Panc1 (cell line): ENCODE data around the gene THTPA. TPM values are rescaled to one million over a fixed set of nuclear protein-coding genes. Genes with fewer than 3 reads are reported as not detected.
"Not testable (repeated sequence)": the region's sequence is repeated elsewhere in the genome, so short reads cannot be mapped to it uniquely, and the experiment has no call there.

Experiments used
- ATAC-seq: fragments of 200-7000 bp; cut with Tn5 transposase; 2 replicates; pipeline ENCODE4 v1.9.1; 2020; ENCODE audit warnings: mild to moderate bottlenecking, moderate library complexity
- BruUV-seq: library from RNA; stranded (reverse); fragments of 400-500 nt; replicated peaks from 2 replicates; lab custom pipeline; 2021; lab: Mats Ljungman, UMichigan
- CTCF ChIA-PET: fragments of 300-600 bp; sonication (Branson Sonifier 250); formaldehyde crosslinking; loops from one replicate; lab custom pipeline; 2022; ENCODE audit warnings: antibody characterized with exemption; lab: Charles Lee
- POLR2A ChIA-PET: fragments of 300-600 bp; sonication (Branson Sonifier 250); formaldehyde crosslinking; loops from one replicate; lab custom pipeline; 2022; ENCODE audit warnings: antibody characterized with exemption; lab: Charles Lee
- DNase-seq: peaks from one replicate; pipeline ENCODE4 v3.0.0-alpha.2; 2010; ENCODE audit warnings: low read depth, low spot score
- H3K27ac ChIP-seq: 2 replicates; pipeline ENCODE4 v1.5.1; 2011; ENCODE audit warnings: mild to moderate bottlenecking, low read length, inconsistent platforms
- H3K27me3 ChIP-seq: fragments of 200-500 bp; sonication (Bioruptor generic); 2 replicates; pipeline ENCODE4 v1.6.0; 2014; ENCODE audit warnings: low read length, inconsistent platforms; ENCODE audit not compliant: control insufficient read depth, insufficient read depth
- H3K36me3 ChIP-seq: fragments of 200-500 bp; sonication (Bioruptor generic); 2 replicates; pipeline ENCODE4 v1.5.1; 2014; ENCODE audit warnings: inconsistent platforms, mild to moderate bottlenecking, low read length, moderate library complexity; ENCODE audit not compliant: control insufficient read depth, insufficient read depth
- H3K4me1 ChIP-seq: 2 replicates; pipeline ENCODE4 v1.5.1; 2011; ENCODE audit warnings: inconsistent platforms, mild to moderate bottlenecking, low read length, moderate library complexity; ENCODE audit not compliant: control insufficient read depth, insufficient read depth
- H3K4me3 ChIP-seq, 2 experiments: 2 replicates each; pipeline ENCODE4 v1.5.1; 2011 to 2012; ENCODE audit warnings: low read depth in 2 of 2, low read length in 2 of 2, mild to moderate bottlenecking in 2 of 2, inconsistent platforms in 1 of 2, moderate library complexity in 1 of 2
- H3K9me3 ChIP-seq: fragments of 200-500 bp; sonication (Bioruptor generic); 2 replicates; pipeline ENCODE4 v1.5.1; 2014; ENCODE audit warnings: low read depth, mild to moderate bottlenecking, inconsistent platforms, low read length, moderate library complexity; ENCODE audit not compliant: control insufficient read depth, insufficient read depth
- POLR2AphosphoS5 ChIP-seq: IDR thresholded peaks from 2 replicates; pipeline ENCODE4 v1.6.1; 2012; ENCODE audit warnings: mild to moderate bottlenecking, low read depth, low read length, moderate library complexity
- SIN3A ChIP-seq: IDR thresholded peaks from 2 replicates; pipeline ENCODE4 v1.6.1; 2012; ENCODE audit warnings: low read depth, mild to moderate bottlenecking, low read length, moderate library complexity, borderline replicate concordance; ENCODE audit not compliant: insufficient read depth
- TCF7L2 ChIP-seq: IDR thresholded peaks from 2 replicates; pipeline ENCODE4 v1.6.1; 2011; ENCODE audit warnings: mild to moderate bottlenecking, low read depth, low read length, inconsistent platforms
- in situ Hi-C: cut with HindIII; loops from 2 replicates; pipeline ENCODE4 v1.10.0; 2016; ENCODE audit warnings: low sequenced_read_pairs, low pct_unique_long_range_greater_than_20kb
- intact Hi-C: fragments of 100-400 bp; cut with micrococcal nuclease; formaldehyde crosslinking; loops from one replicate; pipeline ENCODE4 v1.10.0; 2022; ENCODE audit not compliant: unreplicated experiment
- total RNA-seq: library from RNA; stranded (reverse); gene quantifications from one replicate; pipeline ENCODE4 v1.2.1, GENCODE V29; 2021; ENCODE audit not compliant: unreplicated experiment
- TF ChIP-seq, protein P1 (sequence below), 2 experiments: IDR thresholded peaks; 2 replicates each; pipeline ENCODE4 v1.6.1; 2011 to 2012; ENCODE audit warnings: low read depth in 2 of 2, control low read depth in 1 of 2, low read length in 1 of 2, mild to moderate bottlenecking in 1 of 2, moderate library complexity in 1 of 2; ENCODE audit not compliant: insufficient read depth in 1 of 2
- TF ChIP-seq, protein P2 (sequence below): fragments of 450-650 bp; IDR thresholded peaks from 2 replicates; pipeline ENCODE4 v1.5.1; 2017; ENCODE audit warnings: mild to moderate bottlenecking

The THTPA gene
- total RNA-seq, 1 experiment from 2014 or later, result 13.3 TPM

DNA sequence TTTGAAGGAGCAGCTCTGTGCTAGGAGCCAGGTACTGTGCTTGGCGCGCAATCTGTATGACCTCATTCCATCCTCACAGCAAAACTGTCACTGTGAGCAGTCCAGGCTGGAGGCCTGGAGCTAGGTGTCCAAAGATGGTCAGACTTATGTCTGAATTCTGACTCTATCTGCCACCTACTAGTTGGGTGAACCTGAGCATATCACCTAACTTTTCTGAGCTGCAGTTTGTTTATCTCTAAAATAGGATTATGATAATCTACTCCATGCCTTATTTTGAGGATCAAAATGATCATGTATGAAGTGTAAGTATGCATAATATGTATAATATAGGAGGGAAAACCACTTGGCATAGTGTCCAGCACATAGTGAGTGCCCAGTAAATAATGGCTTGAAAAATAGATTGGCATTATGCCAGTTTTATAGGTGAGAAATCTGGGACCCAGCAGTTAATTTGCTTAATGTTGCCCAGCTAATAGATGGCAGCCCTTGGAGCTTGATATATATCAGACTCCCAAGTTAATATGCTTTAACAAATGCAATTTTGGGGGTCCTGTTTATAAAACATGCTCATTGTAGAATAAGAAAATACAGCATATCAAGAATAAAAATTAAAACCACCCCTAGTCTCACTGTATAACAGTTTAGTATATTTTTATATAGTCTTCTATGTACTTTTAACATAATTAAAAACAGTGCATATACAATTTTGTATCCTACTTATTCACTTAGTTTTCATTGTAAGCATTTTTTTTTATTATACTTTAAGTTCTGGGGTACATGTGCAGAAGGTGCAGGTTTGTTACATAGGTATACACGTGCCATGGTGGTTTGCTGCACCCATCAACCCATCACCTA lies 27.1 kb downstream of the THTPA start:
- ATAC-seq, result no peak
- H3K36me3 ChIP-seq, result no peaks in the 10 kb centered on the region
- POLR2A ChIA-PET, result no interaction called here

DNA sequence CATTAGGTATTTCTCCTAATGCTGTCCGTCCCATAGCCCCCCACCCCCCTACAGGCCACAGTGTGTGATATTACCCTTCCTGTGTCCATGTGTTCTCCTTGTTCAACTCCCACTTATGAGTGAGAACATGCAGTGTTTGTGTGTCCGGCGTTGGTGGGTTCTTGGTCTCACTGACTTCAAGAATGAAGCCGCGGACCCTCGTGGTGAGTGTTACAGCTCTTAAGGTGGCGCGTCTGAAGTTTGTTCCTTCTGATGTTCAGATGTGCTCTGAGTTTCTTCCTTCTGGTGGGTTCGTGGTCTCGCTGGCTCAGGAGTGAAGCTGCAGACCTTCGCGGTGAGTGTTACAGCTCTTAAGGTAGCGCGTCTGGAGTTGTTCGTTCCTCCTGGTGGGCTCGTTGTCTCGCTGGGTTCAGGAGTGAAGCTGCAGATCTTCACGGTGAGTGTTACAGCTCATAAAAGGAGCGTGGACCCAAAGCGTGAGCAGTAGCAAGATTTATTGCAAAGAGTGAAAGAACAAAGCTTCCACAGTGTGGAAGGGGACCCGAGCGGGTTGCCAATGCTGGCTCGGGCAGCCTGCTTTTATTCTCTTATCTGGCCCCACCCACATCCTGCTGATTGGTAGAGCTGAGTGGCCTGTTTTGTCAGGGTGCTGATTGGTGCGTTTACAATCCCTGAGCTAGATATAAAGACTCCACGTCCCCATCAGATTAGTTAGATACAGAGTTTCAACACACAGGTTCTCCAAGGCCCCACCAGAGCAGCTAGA lies 27.9 kb downstream of the THTPA start:
- intact Hi-C loops, H3K27me3 ChIP-seq, BruUV-seq, DNase-seq, H3K4me3 ChIP-seq, H3K36me3 ChIP-seq, in situ Hi-C loops, H3K27ac ChIP-seq, CTCF ChIA-PET, POLR2A ChIA-PET, H3K9me3 ChIP-seq, H3K4me1 ChIP-seq, ATAC-seq: not testable (repeated sequence)

More for the DNA sequence above, 27.1 kb downstream of the THTPA start:
- CTCF ChIA-PET, result no interaction called here
- no peaks in the 10 kb centered on the region for H3K4me1 ChIP-seq
- intact Hi-C loops (no loop called here), in situ Hi-C loops (no loop called here)
- no TSS peak for BruUV-seq
- H3K4me3 ChIP-seq, result no peak overlapping the region
- no peak overlapping the region for H3K27ac ChIP-seq
- no peaks in the 10 kb centered on the region for H3K27me3 ChIP-seq
- no peak for TF ChIP-seq SIN3A
- TF ChIP-seq, protein P1, sequence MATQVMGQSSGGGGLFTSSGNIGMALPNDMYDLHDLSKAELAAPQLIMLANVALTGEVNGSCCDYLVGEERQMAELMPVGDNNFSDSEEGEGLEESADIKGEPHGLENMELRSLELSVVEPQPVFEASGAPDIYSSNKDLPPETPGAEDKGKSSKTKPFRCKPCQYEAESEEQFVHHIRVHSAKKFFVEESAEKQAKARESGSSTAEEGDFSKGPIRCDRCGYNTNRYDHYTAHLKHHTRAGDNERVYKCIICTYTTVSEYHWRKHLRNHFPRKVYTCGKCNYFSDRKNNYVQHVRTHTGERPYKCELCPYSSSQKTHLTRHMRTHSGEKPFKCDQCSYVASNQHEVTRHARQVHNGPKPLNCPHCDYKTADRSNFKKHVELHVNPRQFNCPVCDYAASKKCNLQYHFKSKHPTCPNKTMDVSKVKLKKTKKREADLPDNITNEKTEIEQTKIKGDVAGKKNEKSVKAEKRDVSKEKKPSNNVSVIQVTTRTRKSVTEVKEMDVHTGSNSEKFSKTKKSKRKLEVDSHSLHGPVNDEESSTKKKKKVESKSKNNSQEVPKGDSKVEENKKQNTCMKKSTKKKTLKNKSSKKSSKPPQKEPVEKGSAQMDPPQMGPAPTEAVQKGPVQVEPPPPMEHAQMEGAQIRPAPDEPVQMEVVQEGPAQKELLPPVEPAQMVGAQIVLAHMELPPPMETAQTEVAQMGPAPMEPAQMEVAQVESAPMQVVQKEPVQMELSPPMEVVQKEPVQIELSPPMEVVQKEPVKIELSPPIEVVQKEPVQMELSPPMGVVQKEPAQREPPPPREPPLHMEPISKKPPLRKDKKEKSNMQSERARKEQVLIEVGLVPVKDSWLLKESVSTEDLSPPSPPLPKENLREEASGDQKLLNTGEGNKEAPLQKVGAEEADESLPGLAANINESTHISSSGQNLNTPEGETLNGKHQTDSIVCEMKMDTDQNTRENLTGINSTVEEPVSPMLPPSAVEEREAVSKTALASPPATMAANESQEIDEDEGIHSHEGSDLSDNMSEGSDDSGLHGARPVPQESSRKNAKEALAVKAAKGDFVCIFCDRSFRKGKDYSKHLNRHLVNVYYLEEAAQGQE (IDR thresholded peaks at IDR 0.05; ENCODE audit: insufficient read depth in 1 of 2, low read depth in 2 of 2, low read length in 1 of 2), result no peak
- TF ChIP-seq TCF7L2, result no peak
- no peak for TF ChIP-seq POLR2AphosphoS5
- TF ChIP-seq, protein P2, sequence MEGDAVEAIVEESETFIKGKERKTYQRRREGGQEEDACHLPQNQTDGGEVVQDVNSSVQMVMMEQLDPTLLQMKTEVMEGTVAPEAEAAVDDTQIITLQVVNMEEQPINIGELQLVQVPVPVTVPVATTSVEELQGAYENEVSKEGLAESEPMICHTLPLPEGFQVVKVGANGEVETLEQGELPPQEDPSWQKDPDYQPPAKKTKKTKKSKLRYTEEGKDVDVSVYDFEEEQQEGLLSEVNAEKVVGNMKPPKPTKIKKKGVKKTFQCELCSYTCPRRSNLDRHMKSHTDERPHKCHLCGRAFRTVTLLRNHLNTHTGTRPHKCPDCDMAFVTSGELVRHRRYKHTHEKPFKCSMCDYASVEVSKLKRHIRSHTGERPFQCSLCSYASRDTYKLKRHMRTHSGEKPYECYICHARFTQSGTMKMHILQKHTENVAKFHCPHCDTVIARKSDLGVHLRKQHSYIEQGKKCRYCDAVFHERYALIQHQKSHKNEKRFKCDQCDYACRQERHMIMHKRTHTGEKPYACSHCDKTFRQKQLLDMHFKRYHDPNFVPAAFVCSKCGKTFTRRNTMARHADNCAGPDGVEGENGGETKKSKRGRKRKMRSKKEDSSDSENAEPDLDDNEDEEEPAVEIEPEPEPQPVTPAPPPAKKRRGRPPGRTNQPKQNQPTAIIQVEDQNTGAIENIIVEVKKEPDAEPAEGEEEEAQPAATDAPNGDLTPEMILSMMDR, result no peak
- no peaks in the 10 kb centered on the region for H3K9me3 ChIP-seq
- DNase-seq, result no peak

DNA sequence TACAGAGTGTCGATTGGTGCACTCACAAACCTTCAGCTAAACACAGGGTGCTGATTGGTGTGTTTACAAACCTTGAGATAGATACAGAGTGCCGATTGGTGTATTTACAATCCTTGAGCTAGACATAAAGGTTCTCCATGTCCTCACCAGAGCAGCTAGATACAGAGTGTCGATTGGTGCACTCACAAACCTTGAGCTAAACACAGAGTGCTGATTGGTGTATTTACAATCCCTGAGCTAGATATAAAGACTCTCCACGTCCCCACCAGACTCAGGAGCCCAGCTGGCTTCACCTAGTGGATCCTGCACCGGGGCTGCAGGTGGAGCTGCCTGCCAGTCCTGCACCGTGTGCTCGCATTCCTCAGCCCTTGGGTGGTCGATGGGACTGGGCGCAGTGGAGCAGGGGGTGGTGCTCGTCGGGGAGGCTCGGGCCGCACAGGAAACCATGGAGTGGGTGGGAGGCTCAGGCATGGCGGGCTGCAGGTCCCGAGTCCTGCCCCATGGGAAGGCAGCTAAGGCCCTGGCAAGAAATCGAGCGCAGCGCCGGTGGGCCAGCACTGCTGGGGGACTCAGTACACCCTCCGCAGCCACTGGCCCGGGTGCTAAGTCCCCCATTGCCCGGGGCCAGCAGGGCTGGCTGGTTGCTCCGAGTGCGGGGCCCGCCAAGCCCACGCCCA lies 28.6 kb downstream of the THTPA start:
- in situ Hi-C loops, H3K9me3 ChIP-seq, DNase-seq, ATAC-seq, H3K27ac ChIP-seq, H3K27me3 ChIP-seq, H3K4me3 ChIP-seq, CTCF ChIA-PET, intact Hi-C loops, H3K36me3 ChIP-seq, POLR2A ChIA-PET, H3K4me1 ChIP-seq, BruUV-seq: not testable (repeated sequence)
